GM12801 (cell line): ENCODE measurements around the gene TDRKH.

ENCODE experiments used
- TF ChIP-seq, protein P1 (sequence below): IDR thresholded peaks from one replicate; pipeline ENCODE4 v1.5.1; 2011; ENCODE audit warnings: control low read depth; ENCODE audit not compliant: insufficient read length; ENCODE audit errors: extremely low read depth

TDRKH gene, protein sequence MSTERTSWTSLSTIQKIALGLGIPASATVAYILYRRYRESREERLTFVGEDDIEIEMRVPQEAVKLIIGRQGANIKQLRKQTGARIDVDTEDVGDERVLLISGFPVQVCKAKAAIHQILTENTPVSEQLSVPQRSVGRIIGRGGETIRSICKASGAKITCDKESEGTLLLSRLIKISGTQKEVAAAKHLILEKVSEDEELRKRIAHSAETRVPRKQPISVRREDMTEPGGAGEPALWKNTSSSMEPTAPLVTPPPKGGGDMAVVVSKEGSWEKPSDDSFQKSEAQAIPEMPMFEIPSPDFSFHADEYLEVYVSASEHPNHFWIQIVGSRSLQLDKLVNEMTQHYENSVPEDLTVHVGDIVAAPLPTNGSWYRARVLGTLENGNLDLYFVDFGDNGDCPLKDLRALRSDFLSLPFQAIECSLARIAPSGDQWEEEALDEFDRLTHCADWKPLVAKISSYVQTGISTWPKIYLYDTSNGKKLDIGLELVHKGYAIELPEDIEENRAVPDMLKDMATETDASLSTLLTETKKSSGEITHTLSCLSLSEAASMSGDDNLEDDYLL

DNA sequence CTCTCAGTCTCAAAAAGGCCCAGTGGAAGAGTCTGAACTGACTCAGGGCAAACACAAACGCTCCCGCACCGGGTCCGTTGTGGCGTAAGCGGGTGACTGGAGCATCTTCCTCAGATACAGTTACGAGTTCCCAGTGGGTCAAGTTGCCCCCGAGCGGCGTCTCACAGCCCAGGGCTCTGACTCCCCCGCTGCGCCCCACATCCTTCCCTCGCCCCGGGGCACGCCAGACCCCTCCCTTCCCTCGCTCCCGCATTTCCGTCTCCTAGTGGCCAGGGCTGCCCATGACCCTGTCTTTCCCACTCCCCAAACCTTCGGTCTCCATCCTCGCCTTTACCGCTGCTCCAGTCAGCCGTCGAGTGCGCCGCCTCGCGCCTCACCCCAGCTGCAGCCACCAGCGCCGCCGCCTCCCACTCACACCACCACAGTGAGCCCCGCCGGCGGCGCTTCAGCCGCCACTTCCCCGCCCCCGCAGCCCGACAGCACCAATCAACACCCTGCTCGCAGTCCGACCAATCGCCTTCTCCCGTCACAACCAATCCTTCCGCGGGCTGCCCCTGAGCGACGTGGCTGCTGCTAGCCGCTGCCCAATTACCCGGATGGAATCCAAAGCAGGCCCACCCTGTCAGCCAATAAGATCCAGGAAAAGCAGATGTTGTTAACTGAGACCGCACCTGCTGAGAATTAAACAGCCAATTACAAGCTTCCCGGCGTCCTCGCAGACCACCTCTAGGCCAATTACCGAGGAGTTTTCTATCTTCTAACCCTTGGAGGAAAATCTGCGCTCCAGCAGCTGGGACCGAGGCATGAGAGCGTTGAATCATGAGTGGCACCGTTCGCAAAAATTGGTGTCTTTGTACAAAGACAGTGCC is at the start of gene TDRKH:
TDRKH (minus strand) TSS at position 430 of the 869 bp plus-strand sequence. CDS start 7,478 bp downstream, outside the sequence.
- TF ChIP-seq, protein P1, sequence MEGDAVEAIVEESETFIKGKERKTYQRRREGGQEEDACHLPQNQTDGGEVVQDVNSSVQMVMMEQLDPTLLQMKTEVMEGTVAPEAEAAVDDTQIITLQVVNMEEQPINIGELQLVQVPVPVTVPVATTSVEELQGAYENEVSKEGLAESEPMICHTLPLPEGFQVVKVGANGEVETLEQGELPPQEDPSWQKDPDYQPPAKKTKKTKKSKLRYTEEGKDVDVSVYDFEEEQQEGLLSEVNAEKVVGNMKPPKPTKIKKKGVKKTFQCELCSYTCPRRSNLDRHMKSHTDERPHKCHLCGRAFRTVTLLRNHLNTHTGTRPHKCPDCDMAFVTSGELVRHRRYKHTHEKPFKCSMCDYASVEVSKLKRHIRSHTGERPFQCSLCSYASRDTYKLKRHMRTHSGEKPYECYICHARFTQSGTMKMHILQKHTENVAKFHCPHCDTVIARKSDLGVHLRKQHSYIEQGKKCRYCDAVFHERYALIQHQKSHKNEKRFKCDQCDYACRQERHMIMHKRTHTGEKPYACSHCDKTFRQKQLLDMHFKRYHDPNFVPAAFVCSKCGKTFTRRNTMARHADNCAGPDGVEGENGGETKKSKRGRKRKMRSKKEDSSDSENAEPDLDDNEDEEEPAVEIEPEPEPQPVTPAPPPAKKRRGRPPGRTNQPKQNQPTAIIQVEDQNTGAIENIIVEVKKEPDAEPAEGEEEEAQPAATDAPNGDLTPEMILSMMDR = no peak

DNA sequence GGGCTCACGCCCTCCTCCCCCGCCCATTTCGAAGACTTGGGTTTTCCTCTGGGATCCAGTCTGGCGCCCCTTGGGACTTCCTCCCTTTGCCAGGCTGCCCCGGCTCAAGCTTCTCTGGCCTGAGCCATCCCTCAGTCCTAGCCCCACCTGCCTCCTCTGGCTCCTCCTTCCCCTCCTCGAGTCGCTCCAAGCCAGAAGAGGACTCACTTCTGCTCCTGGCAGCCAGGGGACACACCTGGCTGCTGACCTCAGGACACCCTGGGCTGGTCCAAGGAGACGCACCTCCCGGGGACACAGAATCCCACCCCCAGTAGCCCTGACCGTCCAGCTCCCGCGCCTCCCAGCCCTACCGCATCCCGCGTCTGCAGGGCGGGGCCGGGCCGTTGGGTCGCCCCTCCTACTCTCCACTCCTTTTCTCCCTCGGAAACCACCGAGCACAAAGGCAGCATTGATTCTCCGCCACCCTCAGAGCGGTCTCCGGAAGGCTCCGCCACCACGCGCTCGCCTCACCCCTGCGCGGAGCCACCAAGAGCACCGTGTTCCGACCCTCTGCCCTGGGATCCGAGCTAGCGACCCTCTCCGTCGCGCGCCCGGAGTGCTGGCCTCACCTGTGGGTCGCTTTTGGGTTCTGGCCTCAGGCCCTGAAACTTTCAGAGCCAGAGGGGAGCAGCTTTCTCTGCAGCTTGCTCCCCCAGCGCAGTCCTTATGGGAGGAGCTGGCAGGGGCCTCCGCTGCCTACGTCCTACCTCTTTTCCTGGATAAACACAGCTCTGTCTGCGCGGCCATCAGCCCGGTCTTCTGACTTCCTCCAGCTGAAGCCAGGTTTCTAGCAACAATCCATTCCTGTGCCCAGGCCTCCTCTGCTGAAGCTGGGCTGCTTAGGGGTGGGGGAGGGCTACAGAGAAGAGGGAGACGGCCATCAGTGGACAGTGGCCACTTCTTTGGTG is 49.4 kb upstream of the TDRKH start, which contains the start of gene C2CD4D:
C2CD4D (minus strand) TSS at position 364 of the 947 bp plus-strand sequence. CDS start 831 bp downstream, outside the sequence.
- TF ChIP-seq, protein P1 = no peak

DNA sequence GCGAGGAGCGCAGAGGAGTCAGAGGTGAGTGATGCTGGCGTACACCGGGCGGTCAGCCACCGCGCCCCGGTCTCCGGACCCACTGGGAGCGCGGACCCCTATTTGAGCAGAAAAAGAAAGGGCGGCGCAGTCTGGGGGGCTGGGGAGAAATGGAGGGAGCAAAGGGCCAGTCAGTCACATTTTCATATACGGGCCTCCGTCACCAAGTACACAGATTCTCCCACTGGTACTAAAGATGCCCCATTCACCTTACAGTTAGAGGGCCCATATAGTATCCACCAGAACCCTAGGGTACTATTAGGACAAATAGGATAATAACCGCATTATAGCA is 48.7 kb upstream of the TDRKH start:
- TF ChIP-seq, protein P1 = no peak

DNA sequence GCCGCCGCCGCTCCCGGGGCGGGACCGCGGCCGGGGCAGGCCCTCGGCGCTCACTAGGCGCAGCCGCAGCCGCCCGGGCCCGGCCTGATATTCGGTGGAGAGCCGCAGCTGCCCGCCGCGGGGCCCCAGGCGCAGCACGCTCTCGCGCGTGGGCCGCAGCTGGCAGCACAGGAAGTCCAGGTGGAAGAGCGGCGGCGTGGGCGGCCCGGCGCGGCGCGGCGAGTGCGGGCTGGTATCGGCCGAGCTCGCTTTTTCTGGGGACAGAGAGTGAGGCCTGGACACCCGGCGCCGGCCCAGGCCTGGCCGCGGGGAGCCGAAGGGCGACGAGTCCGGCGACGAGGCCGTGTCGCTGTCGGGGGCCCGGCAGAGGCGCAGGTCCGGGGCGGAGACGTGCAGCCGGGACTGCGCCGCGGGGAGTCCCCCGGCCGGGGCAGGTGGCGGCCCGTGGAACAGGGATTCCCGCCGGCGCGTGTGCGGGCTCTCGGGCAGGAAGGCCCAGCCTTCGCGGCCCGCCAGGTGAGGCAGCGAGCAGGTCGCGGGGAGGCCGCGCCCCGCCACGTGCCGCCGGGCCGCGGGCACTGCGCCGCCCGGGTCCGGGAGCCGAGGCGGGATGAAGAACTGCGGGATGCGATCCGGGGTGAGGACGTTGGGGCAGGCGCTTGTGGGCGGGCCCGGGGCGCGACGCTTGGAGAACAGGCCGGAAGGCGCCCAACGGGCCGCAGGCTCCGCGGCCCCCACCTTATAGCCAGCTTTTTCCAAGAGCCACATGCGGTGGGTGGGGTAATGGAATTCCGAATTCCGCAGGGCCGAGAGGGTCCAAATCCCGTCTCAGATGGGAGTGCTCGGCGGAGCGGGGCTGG is 48.2 kb upstream of the TDRKH start:
- TF ChIP-seq, protein P1 = no peak

DNA sequence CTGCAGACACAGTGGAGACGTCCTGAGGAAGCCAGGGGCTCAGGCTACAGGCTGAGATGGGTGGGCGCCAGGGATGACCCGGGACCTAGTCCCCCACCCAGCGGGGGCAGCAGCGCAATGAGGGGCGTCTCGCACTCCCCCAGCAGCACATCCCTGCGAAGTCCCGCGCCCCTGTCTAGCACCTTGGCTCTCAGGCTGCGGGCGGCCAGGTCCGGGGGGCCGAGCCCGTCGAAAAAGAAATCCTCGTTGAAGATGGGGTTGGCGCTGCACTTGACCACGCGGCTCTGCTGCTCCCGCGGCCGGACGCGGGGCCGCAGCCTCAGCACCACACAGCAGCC is 47.6 kb upstream of the TDRKH start:
- TF ChIP-seq, protein P1 = no peak

DNA sequence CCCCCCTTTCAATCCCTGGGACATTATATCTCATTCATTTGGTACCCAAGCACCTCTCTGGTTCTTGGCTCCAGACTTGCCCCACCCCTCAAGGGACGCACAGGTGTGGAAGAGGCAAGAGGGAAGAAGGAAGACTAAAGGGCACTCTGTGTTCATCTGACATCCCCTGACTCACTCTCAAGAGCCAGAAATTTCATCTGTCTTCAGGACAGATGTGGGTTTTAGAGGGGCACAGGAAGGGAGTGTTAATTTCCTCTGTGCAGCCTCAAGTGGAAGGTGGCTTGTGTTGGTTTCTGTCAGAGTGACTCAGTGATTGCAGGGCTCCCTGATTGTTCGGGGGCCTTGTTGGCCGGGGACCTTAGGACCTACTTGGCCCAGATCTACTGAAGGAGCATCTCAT is 46.9 kb upstream of the TDRKH start:
- TF ChIP-seq, protein P1 = no peak
